Neural crest cell (in vitro differentiated cells): ENCODE results near the gene CDC42BPB. TPM values are rescaled to one million over a fixed set of nuclear protein-coding genes. Genes with fewer than 3 reads are reported as not detected.

ENCODE experiments used
- DNase-seq: peaks from one replicate; pipeline ENCODE4 v3.0.0; 2021; ENCODE audit warnings: low read depth, mixed read lengths, low spot score
- H3K27ac Mint-ChIP-seq: one replicate; pipeline ENCODE4 v1.8.0; 2021; ENCODE audit warnings: mild to moderate bottlenecking, mixed read lengths; ENCODE audit not compliant: unreplicated experiment
- H3K27me3 Mint-ChIP-seq: 2 replicates; pipeline ENCODE4 v1.8.0; 2021; ENCODE audit warnings: low read depth, mild to moderate bottlenecking, mixed read lengths
- H3K36me3 Mint-ChIP-seq: 2 replicates; pipeline ENCODE4 v1.8.0; 2021; ENCODE audit warnings: low read depth, mild to moderate bottlenecking, mixed read lengths
- H3K4me1 Mint-ChIP-seq: 2 replicates; pipeline ENCODE4 v1.8.0; 2021; ENCODE audit warnings: mixed read lengths
- H3K4me3 Mint-ChIP-seq: one replicate; pipeline ENCODE4 v1.8.0; 2021; ENCODE audit warnings: mild to moderate bottlenecking, mixed read lengths
- H3K9me3 Mint-ChIP-seq: 2 replicates; pipeline ENCODE4 v1.8.0; 2021; ENCODE audit warnings: mixed read lengths
- total RNA-seq: library from RNA; stranded (reverse); gene quantifications from 2 replicates; pipeline ENCODE4 v1.2.1, GENCODE V29; 2021
- TF ChIP-seq, protein P1 (sequence below): fragments of 200-600 bp; sonication (generic); conservative IDR thresholded peaks from 2 replicates; pipeline ENCODE4 v1.5.0; 2021; ENCODE audit warnings: antibody characterized with exemption, mild to moderate bottlenecking

CDC42BPB gene
- total RNA-seq, 1 donor from 2014 or later: 94.8 TPM

DNA sequence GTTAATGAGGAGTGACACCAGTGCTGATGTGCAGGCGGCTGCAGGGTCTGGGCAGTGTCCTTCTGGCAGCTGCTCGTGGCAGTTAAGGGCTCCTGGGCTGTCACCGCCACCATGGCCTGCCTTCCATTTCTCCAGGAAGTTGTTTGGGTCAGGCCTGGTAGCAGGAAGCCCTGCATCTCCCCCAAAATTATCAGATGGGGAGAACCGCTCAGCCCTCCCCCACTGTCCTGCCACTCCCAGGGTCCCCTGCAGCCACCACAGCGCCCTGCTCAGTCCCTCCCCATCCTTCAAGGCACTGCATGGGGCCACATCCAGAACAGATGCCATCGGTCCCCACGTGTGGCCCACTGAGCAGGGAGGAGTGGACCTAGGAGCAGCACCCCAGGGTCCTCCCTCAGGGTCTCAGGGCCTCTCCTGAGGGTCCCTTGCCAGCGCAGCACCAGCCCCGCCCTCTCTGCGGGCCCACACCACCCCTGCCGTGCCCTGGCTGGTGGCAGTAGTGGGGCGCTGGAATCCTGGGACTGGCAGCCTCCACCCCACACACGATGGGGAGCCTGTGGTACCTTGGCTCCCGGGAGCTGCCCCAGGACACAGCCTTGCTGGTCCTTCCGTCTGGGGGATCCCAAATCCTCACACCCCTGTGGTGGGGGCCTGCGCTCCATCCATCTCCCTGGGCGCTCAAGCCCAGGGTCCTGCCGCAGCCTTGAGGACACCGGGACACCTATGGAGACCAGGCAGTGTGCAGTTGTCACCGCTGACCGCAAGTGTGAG is 145.2 kb downstream of the CDC42BPB start:
- H3K4me3 Mint-ChIP-seq: no peak overlapping the region
- H3K27ac Mint-ChIP-seq: no peak overlapping the region
- TF ChIP-seq, protein P1, sequence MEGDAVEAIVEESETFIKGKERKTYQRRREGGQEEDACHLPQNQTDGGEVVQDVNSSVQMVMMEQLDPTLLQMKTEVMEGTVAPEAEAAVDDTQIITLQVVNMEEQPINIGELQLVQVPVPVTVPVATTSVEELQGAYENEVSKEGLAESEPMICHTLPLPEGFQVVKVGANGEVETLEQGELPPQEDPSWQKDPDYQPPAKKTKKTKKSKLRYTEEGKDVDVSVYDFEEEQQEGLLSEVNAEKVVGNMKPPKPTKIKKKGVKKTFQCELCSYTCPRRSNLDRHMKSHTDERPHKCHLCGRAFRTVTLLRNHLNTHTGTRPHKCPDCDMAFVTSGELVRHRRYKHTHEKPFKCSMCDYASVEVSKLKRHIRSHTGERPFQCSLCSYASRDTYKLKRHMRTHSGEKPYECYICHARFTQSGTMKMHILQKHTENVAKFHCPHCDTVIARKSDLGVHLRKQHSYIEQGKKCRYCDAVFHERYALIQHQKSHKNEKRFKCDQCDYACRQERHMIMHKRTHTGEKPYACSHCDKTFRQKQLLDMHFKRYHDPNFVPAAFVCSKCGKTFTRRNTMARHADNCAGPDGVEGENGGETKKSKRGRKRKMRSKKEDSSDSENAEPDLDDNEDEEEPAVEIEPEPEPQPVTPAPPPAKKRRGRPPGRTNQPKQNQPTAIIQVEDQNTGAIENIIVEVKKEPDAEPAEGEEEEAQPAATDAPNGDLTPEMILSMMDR: no peak
- H3K4me1 Mint-ChIP-seq: no peaks in the 10 kb centered on the region
- no peak for DNase-seq
- H3K36me3 Mint-ChIP-seq: peaks cover 6% of the 10 kb centered on the region
- H3K9me3 Mint-ChIP-seq: no peaks in the 10 kb centered on the region
- H3K27me3 Mint-ChIP-seq: no peaks in the 10 kb centered on the region

DNA sequence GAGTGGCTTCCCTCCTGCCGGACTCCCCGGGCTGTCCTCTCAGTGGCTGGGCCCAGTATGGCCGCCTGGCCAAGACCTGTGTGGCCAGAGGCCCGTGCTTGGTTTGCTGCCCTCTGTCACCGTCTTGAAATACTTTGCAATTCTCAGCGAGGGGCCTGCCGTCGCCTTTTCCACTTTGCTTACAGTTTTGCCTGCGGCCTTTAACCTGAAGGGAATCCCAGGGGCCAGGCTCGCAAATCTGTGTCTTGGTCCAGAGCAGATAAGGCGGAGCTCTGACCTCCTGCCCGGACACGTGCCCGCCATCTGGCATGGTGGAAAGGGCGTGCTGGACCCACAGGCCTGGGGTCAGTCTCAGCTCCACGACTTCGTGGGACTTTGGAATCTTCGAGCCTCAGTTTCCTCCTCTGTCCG is 145.8 kb downstream of the CDC42BPB start:
- no peak overlapping the region for H3K4me3 Mint-ChIP-seq
- no peaks in the 10 kb centered on the region for H3K4me1 Mint-ChIP-seq
- H3K9me3 Mint-ChIP-seq: no peaks in the 10 kb centered on the region
- DNase-seq: no peak
- no peak overlapping the region for H3K27ac Mint-ChIP-seq
- no peaks in the 10 kb centered on the region for H3K27me3 Mint-ChIP-seq
- H3K36me3 Mint-ChIP-seq: peaks cover 9% of the 10 kb centered on the region
- TF ChIP-seq, protein P1: no peak

DNA sequence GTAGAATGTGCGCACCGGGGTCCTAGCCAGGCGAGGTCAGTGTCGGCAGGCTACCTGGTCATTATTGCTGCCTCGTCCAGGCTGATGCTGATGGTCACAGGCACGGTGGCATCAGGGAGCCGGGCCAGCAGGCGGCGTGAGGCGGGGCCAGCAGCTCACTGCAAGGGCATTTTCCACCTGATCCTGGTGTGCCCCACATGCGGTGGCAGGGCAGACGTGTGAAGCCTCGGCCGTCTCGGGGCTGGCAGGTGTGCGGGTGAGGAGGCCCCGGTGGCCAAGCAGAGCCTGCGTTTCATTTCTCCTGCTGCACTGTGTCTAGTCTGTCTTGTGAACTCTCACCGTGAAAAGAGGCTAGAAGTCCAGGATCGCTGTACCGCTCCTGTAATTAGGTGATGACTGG is 146.9 kb downstream of the CDC42BPB start:
- H3K36me3 Mint-ChIP-seq: peaks cover 17% of the 10 kb centered on the region
- H3K27ac Mint-ChIP-seq: peak overlapping the region; percentile 71
- DNase-seq: no peak
- TF ChIP-seq, protein P1: no peak
- H3K4me1 Mint-ChIP-seq: no peaks in the 10 kb centered on the region
- H3K27me3 Mint-ChIP-seq: no peaks in the 10 kb centered on the region
- H3K9me3 Mint-ChIP-seq: no peaks in the 10 kb centered on the region
- no peak overlapping the region for H3K4me3 Mint-ChIP-seq

DNA sequence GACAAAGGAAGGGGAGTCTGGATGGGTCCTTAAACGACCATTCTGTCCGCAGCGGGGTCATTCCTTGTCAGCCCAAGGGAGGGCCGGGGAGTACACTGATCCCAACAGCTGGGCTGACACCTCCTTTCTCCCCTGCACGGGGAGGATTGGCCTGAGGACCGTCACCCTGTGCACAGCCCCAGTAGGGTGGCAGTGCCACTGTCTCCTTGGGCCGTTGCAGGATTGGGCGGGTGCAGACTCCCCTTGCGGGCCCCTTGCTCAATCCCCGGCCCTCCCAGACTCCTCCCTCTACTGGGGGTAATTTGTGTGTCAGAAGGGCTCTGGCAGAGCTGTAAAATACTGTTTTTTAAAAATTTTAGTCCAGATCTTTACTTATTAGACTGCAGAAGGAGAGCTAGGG is 147.4 kb downstream of the CDC42BPB start:
- TF ChIP-seq, protein P1: no peak
- DNase-seq: no peak
- no peaks in the 10 kb centered on the region for H3K27me3 Mint-ChIP-seq
- H3K4me3 Mint-ChIP-seq: no peak overlapping the region
- no peaks in the 10 kb centered on the region for H3K9me3 Mint-ChIP-seq
- H3K4me1 Mint-ChIP-seq: no peaks in the 10 kb centered on the region
- H3K27ac Mint-ChIP-seq: no peak overlapping the region
- H3K36me3 Mint-ChIP-seq: peaks cover 22% of the 10 kb centered on the region

DNA sequence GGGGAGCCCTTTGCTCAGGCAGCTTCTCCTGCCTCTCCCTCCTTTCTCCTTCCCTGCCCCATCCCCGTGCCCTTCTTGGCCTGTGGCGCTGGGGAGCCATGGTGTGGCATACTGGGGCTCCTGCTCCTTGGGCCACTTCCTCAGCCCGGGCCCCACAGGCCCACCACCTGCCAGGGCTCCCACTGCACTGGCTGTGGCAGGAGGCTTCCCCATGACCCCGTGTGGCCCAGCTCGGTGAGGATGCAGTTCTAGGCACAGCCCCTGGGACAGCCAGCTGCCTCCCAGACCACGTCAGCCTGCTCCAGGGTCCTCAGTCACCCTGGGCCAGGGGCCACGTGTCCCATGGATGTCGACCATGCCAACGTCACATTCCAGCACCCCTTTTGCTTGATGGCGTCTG is 147.9 kb downstream of the CDC42BPB start:
- no peak overlapping the region for H3K4me3 Mint-ChIP-seq
- H3K4me1 Mint-ChIP-seq: no peaks in the 10 kb centered on the region
- no peaks in the 10 kb centered on the region for H3K9me3 Mint-ChIP-seq
- H3K27ac Mint-ChIP-seq: no peak overlapping the region
- no peak for DNase-seq
- TF ChIP-seq, protein P1: no peak
- H3K27me3 Mint-ChIP-seq: no peaks in the 10 kb centered on the region
- peaks cover 22% of the 10 kb centered on the region for H3K36me3 Mint-ChIP-seq
